Liver (tissue), 3 donors: ENCODE data around the gene KRTAP1-4.

ENCODE experiments used
- FOXA1 ChIP-seq: IDR thresholded peaks from 2 replicates; pipeline ENCODE4 v1.6.1; 2016; ENCODE audit warnings: antibody characterized with exemption
- GABPA ChIP-seq, 2 donors: IDR thresholded peaks in 1 of 2; conservative IDR thresholded peaks in 1 of 2; 2 replicates each; pipeline ENCODE4 v1.6.1; 2016; ENCODE audit warnings: antibody characterized with exemption in 2 of 2, mild to moderate bottlenecking in 1 of 2, moderate library complexity in 1 of 2
- JUND ChIP-seq, 2 donors: IDR thresholded peaks; 2 replicates each; pipeline ENCODE4 v1.6.1; 2016; ENCODE audit warnings: antibody characterized with exemption in 2 of 2
- NR2F2 ChIP-seq: IDR thresholded peaks from 2 replicates; pipeline ENCODE4 v1.6.1; 2016; ENCODE audit warnings: antibody characterized with exemption
- RAD21 ChIP-seq, 2 donors: IDR thresholded peaks; 2 replicates each; pipeline ENCODE4 v1.6.1; 2016; ENCODE audit warnings: antibody characterized with exemption in 2 of 2, mild to moderate bottlenecking in 2 of 2
- SP1 ChIP-seq: IDR thresholded peaks from 2 replicates; pipeline ENCODE4 v1.6.1; 2018; ENCODE audit warnings: antibody characterized with exemption, mild to moderate bottlenecking
- TAF1 ChIP-seq: conservative IDR thresholded peaks from 2 replicates; pipeline ENCODE4 v1.6.1; 2016; ENCODE audit warnings: antibody characterized with exemption, mild to moderate bottlenecking
- YY1 ChIP-seq: IDR thresholded peaks from 2 replicates; pipeline ENCODE4 v1.6.1; 2016; ENCODE audit warnings: antibody characterized with exemption, mild to moderate bottlenecking
- TF ChIP-seq, protein P1 (sequence below): IDR thresholded peaks from 2 replicates; pipeline ENCODE4 v1.6.1; 2016; ENCODE audit warnings: antibody characterized with exemption
- TF ChIP-seq, protein P2 (sequence below): fragments of 150-350 bp; IDR thresholded peaks from 2 replicates; pipeline ENCODE4 v1.5.1; 2017; ENCODE audit warnings: improper control_type of control experiment, low read depth, low read length; ENCODE audit not compliant: missing input control
- TF ChIP-seq, protein P3 (sequence below): IDR thresholded peaks from 2 replicates; pipeline ENCODE4 v1.6.1; 2016; ENCODE audit warnings: antibody characterized with exemption, mild to moderate bottlenecking
- TF ChIP-seq, protein P4 (sequence below): IDR thresholded peaks from 2 replicates; pipeline ENCODE4 v1.6.1; 2016; ENCODE audit warnings: antibody characterized with exemption
- TF ChIP-seq, protein P5 (sequence below): IDR thresholded peaks from 2 replicates; pipeline ENCODE4 v1.6.1; 2016; ENCODE audit warnings: antibody characterized with exemption
- donor health status: healthy.
- donor health status: healthy.

DNA sequence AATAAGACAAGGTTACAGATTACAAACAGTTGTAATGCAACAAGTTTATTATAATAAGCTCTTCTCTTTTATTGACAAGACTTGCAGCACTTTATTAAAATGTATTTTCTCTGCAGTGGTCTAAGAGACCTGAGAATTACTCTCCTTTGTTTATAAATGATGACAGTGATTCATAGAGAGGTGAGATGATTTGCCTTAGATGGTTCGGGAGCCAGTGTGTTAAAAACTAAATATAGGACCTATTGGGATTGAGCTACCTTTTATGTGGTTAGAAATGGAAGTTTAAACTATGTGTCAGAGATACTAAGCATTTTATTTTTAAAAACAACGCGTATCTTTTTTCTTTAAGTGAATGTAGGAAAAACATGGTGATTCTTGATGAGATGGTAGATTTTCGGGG is 33.2 kb downstream of the KRTAP1-4 start:
- TF ChIP-seq SP1 (no peak), JUND (IDR thresholded peaks at IDR 0.05) (no peak), NR2F2 (no peak), GABPA (IDR thresholded peaks at IDR 0.05 in 1 of 2, conservative IDR thresholded peaks at IDR 0.05 in 1 of 2) (no peak), FOXA1 (no peak), RAD21 (IDR thresholded peaks at IDR 0.05) (no peak), TAF1 (no peak), YY1 (no peak)
- TF ChIP-seq, protein P1, sequence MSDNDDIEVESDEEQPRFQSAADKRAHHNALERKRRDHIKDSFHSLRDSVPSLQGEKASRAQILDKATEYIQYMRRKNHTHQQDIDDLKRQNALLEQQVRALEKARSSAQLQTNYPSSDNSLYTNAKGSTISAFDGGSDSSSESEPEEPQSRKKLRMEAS: no peak
- TF ChIP-seq, protein P2, sequence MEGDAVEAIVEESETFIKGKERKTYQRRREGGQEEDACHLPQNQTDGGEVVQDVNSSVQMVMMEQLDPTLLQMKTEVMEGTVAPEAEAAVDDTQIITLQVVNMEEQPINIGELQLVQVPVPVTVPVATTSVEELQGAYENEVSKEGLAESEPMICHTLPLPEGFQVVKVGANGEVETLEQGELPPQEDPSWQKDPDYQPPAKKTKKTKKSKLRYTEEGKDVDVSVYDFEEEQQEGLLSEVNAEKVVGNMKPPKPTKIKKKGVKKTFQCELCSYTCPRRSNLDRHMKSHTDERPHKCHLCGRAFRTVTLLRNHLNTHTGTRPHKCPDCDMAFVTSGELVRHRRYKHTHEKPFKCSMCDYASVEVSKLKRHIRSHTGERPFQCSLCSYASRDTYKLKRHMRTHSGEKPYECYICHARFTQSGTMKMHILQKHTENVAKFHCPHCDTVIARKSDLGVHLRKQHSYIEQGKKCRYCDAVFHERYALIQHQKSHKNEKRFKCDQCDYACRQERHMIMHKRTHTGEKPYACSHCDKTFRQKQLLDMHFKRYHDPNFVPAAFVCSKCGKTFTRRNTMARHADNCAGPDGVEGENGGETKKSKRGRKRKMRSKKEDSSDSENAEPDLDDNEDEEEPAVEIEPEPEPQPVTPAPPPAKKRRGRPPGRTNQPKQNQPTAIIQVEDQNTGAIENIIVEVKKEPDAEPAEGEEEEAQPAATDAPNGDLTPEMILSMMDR: no peak
- TF ChIP-seq, protein P3, sequence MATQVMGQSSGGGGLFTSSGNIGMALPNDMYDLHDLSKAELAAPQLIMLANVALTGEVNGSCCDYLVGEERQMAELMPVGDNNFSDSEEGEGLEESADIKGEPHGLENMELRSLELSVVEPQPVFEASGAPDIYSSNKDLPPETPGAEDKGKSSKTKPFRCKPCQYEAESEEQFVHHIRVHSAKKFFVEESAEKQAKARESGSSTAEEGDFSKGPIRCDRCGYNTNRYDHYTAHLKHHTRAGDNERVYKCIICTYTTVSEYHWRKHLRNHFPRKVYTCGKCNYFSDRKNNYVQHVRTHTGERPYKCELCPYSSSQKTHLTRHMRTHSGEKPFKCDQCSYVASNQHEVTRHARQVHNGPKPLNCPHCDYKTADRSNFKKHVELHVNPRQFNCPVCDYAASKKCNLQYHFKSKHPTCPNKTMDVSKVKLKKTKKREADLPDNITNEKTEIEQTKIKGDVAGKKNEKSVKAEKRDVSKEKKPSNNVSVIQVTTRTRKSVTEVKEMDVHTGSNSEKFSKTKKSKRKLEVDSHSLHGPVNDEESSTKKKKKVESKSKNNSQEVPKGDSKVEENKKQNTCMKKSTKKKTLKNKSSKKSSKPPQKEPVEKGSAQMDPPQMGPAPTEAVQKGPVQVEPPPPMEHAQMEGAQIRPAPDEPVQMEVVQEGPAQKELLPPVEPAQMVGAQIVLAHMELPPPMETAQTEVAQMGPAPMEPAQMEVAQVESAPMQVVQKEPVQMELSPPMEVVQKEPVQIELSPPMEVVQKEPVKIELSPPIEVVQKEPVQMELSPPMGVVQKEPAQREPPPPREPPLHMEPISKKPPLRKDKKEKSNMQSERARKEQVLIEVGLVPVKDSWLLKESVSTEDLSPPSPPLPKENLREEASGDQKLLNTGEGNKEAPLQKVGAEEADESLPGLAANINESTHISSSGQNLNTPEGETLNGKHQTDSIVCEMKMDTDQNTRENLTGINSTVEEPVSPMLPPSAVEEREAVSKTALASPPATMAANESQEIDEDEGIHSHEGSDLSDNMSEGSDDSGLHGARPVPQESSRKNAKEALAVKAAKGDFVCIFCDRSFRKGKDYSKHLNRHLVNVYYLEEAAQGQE: no peak
- TF ChIP-seq, protein P4, sequence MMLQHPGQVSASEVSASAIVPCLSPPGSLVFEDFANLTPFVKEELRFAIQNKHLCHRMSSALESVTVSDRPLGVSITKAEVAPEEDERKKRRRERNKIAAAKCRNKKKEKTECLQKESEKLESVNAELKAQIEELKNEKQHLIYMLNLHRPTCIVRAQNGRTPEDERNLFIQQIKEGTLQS: no peak
- TF ChIP-seq, protein P5, sequence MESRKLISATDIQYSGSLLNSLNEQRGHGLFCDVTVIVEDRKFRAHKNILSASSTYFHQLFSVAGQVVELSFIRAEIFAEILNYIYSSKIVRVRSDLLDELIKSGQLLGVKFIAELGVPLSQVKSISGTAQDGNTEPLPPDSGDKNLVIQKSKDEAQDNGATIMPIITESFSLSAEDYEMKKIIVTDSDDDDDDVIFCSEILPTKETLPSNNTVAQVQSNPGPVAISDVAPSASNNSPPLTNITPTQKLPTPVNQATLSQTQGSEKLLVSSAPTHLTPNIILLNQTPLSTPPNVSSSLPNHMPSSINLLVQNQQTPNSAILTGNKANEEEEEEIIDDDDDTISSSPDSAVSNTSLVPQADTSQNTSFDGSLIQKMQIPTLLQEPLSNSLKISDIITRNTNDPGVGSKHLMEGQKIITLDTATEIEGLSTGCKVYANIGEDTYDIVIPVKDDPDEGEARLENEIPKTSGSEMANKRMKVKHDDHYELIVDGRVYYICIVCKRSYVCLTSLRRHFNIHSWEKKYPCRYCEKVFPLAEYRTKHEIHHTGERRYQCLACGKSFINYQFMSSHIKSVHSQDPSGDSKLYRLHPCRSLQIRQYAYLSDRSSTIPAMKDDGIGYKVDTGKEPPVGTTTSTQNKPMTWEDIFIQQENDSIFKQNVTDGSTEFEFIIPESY: no peak
